NT2/D1 (cell line): Measurements from ENCODE around the gene INSR.

Experiments
- SUZ12 ChIP-seq: IDR thresholded peaks from 2 replicates; pipeline ENCODE4 v1.6.1; 2011; ENCODE audit not compliant: insufficient read length, insufficient read depth; ENCODE audit errors: extremely low read depth
- YY1 ChIP-seq: IDR thresholded peaks from 2 replicates; pipeline ENCODE4 v1.6.1; 2011; ENCODE audit not compliant: insufficient read length, insufficient read depth
- ZNF274 ChIP-seq: IDR thresholded peaks from 2 replicates; pipeline ENCODE4 v1.6.1; 2011; ENCODE audit warnings: mild to moderate bottlenecking, low read depth, low read length

- no peak for TF ChIP-seq YY1
- TF ChIP-seq ZNF274: no peak
- no peak for TF ChIP-seq SUZ12
Observed at GRCh38 chr19:7215176-7215575, 79.0 kb downstream of the INSR start.
